GM12878 (cell line): ENCODE data around the gene CCIN. TPM values are rescaled to one million over a fixed set of nuclear protein-coding genes. Genes with fewer than 3 reads are reported as not detected.

Experiments used
- ATAC-seq: fragments of 200-7000 bp; cut with Tn5 transposase; 3 replicates; pipeline ENCODE4 v1.9.1; 2020; ENCODE audit warnings: mild to moderate bottlenecking, moderate library complexity
- BruUV-seq: library from RNA; stranded (reverse); fragments of 400-500 nt; replicated peaks from 2 replicates; lab custom pipeline; 2021; lab: Mats Ljungman, UMichigan
- CTCF ChIA-PET: fragments of 300-600 bp; sonication (Branson Sonifier 250); formaldehyde crosslinking; extraction: SDS; loops from one replicate; lab custom pipeline; 2021; ENCODE audit warnings: inconsistent platforms; lab: Yijun Ruan, JAX
- POLR2A ChIA-PET: fragments of 350-600 bp; formaldehyde crosslinking; extraction: SDS; loops from one replicate; lab custom pipeline; 2021; ENCODE audit warnings: inconsistent platforms; lab: Charles Lee
- RAD21 ChIA-PET: fragments of 300-600 bp; sonication (Branson Sonifier 250); formaldehyde crosslinking; loops from one replicate; lab custom pipeline; 2023; ENCODE audit warnings: antibody characterized with exemption; ENCODE audit not compliant: unreplicated experiment; lab: Charles Lee
- SMC1A ChIA-PET: fragments of 300-600 bp; sonication (Branson Sonifier 250); formaldehyde crosslinking; loops from one replicate; lab custom pipeline; 2023; ENCODE audit not compliant: unreplicated experiment, uncharacterized antibody; lab: Charles Lee
- DNase-seq: peaks from one replicate; pipeline ENCODE4 v3.0.0-alpha.2; 2011; ENCODE audit warnings: low read depth, low spot score
- FAIRE-seq: peaks from 3 replicates; lab custom pipeline; 2011; peaks lifted over from hg19 to GRCh38; lab: Jason Lieb, UNC
- H2AFZ ChIP-seq: 2 replicates; pipeline ENCODE4 v1.6.0; 2011; ENCODE audit warnings: low read depth, low read length, control low read depth; ENCODE audit not compliant: control insufficient read depth
- H3K27ac ChIP-seq: 2 replicates; pipeline ENCODE4 v1.5.1; 2011; ENCODE audit warnings: control low read depth; ENCODE audit not compliant: control insufficient read depth, insufficient read depth
- H3K27me3 ChIP-seq, 2 experiments: replicated peaks in 1 of 2; 2 replicates each; pipeline versions ENCODE4 v1.6.0 to v1.6.1; 2011; ENCODE audit warnings: low read length in 1 of 2; ENCODE audit not compliant: control insufficient read depth in 2 of 2, insufficient read depth in 2 of 2
- H3K36me3 ChIP-seq, 2 experiments: 2 replicates each; pipeline ENCODE4 v1.5.1; 2011; ENCODE audit warnings: low read length in 1 of 2; ENCODE audit not compliant: control insufficient read depth in 2 of 2, insufficient read depth in 2 of 2
- H3K4me1 ChIP-seq: 2 replicates; pipeline ENCODE4 v1.6.1; 2011; ENCODE audit warnings: mild to moderate bottlenecking, low read length, moderate library complexity, mixed read lengths; ENCODE audit not compliant: control insufficient read depth, insufficient read depth
- H3K4me2 ChIP-seq: 2 replicates; pipeline ENCODE4 v1.6.0; 2011; ENCODE audit warnings: control low read depth; ENCODE audit not compliant: control insufficient read depth, insufficient read depth
- H3K4me3 ChIP-seq: fragments of 200-600 bp; sonication (generic); 2 replicates; pipeline ENCODE4 v1.5.1; 2016
- H3K79me2 ChIP-seq: 2 replicates; pipeline ENCODE4 v1.6.0; 2011; ENCODE audit warnings: low read length; ENCODE audit not compliant: control insufficient read depth, insufficient read depth
- H3K9ac ChIP-seq: 2 replicates; pipeline ENCODE4 v1.8.0; 2011; ENCODE audit warnings: low read length, control low read depth, mixed read lengths; ENCODE audit not compliant: control insufficient read depth, insufficient read depth
- H3K9me3 ChIP-seq: replicated peaks from 3 replicates; pipeline ENCODE4 v1.5.1; 2011; ENCODE audit warnings: mild to moderate bottlenecking, low read length; ENCODE audit not compliant: control insufficient read depth, insufficient read depth
- H4K20me1 ChIP-seq: 2 replicates; pipeline ENCODE4 v1.6.0; 2011; ENCODE audit not compliant: control insufficient read depth, insufficient read depth
- BHLHE40 ChIP-seq, 2 experiments: fragments of 450-650 bp in 1 of 2; IDR thresholded peaks; 2 replicates each; pipeline ENCODE4 v1.6.1; 2011 to 2017; ENCODE audit warnings: low read depth in 2 of 2, borderline replicate concordance in 1 of 2, improper control_type of control experiment in 1 of 2, low read length in 1 of 2, mild to moderate bottlenecking in 1 of 2
- ETV6 ChIP-seq, 2 experiments: fragments of 450-650 bp in 1 of 2; IDR thresholded peaks in 1 of 2; conservative IDR thresholded peaks in 1 of 2; 2 replicates each; pipeline ENCODE4 v1.6.1; 2014; ENCODE audit warnings: antibody characterized with exemption in 1 of 2, borderline replicate concordance in 1 of 2, low read depth in 1 of 2, mild to moderate bottlenecking in 1 of 2, moderate library complexity in 1 of 2
- HCFC1 ChIP-seq: fragments of 150-350 bp; IDR thresholded peaks from 2 replicates; pipeline ENCODE4 v1.6.1; 2014; ENCODE audit warnings: low read length
- IRF4 ChIP-seq: IDR thresholded peaks from 2 replicates; pipeline ENCODE4 v1.6.1; 2011; ENCODE audit warnings: low read depth, low read length
- KDM1A ChIP-seq: fragments of 200-600 bp; sonication (generic); IDR thresholded peaks from 2 replicates; pipeline ENCODE4 v1.6.1; 2016; ENCODE audit warnings: borderline replicate concordance
- RCOR1 ChIP-seq: conservative IDR thresholded peaks from 2 replicates; pipeline ENCODE4 v1.6.1; 2012; ENCODE audit warnings: low read depth, low read length, improper control_type of control experiment
- RELA ChIP-seq: fragments of 450-650 bp; IDR thresholded peaks from 2 replicates; pipeline ENCODE4 v1.8.0; 2014; ENCODE audit warnings: borderline replicate concordance; ENCODE audit not compliant: partially characterized antibody
- SIX5 ChIP-seq: IDR thresholded peaks from 2 replicates; pipeline ENCODE4 v1.6.1; 2011; ENCODE audit warnings: mild to moderate bottlenecking, low read depth, low read length, moderate library complexity; ENCODE audit not compliant: severe bottlenecking
- SMC3 ChIP-seq: IDR thresholded peaks from 2 replicates; pipeline ENCODE4 v1.6.1; 2011; ENCODE audit warnings: low read length, improper control_type of control experiment, borderline replicate concordance
- STAT3 ChIP-seq: IDR thresholded peaks from 2 replicates; pipeline ENCODE4 v1.6.1; 2011; ENCODE audit warnings: low read depth, low read length, improper control_type of control experiment
- TARDBP ChIP-seq: IDR thresholded peaks from 2 replicates; pipeline ENCODE4 v1.6.1; 2016; ENCODE audit warnings: borderline replicate concordance
- in situ Hi-C: fragments of 300-500 bp; cut with MboI; formaldehyde crosslinking; loops from 9 replicates; pipeline ENCODE4 v1.14.3; 2018; ENCODE audit warnings: mixed read lengths
- intact Hi-C: fragments of 100-400 bp; cut with micrococcal nuclease; formaldehyde crosslinking; loops from one replicate; pipeline ENCODE4 v1.14.2; 2022; ENCODE audit not compliant: unreplicated experiment
- polyA plus RNA-seq, 11 experiments: library from polyadenylated mRNA; depleted of rRNA in 4 of 11; unstranded in 6 of 11; stranded (reverse) in 5 of 11; fragments of >200 nt; fragmentation: Nextera tagmentation in 4 of 11; fragmentation: Illumina TruSeq in 1 of 11; extraction: Ambion mirVana in 4 of 11; extraction: Trizol in 1 of 11; gene quantifications; 1 replicate in 1 of 11; 2 replicates in 10 of 11; pipeline versions ENCODE4 v1.2.1 to v1.2.3, GENCODE V29; 2011 to 2016; ENCODE audit warnings: inconsistent platforms in 2 of 11, missing spikeins in 2 of 11, low read depth in 1 of 11
- total RNA-seq, 4 experiments: library from RNA; depleted of rRNA in 3 of 4; stranded (reverse); fragments of >200 nt in 3 of 4; fragmentation: Illumina TruSeq in 1 of 4; extraction: Trizol in 1 of 4; gene quantifications; 2 replicates each; pipeline versions ENCODE4 v1.2.1 to v1.2.3, GENCODE V29; 2013 to 2021

The CCIN gene
- total and polyA plus RNA-seq, 10 of the 15 experiments (the other 5 are each of a cell fraction or from before 2014, with no cell fraction given): not detected

GRCh38 chr9:36214571-36214970 is 45.4 kb downstream of the CCIN start:
- CTCF ChIA-PET: no interaction called here
- H3K9ac ChIP-seq: no peak overlapping the region
- H3K4me3 ChIP-seq: no peak overlapping the region
- peaks cover 17 to 45% of the 10 kb centered on the region in 2 experiments for H3K36me3 ChIP-seq
- no peaks in the 10 kb centered on the region for H3K79me2 ChIP-seq
- H3K4me1 ChIP-seq: no peaks in the 10 kb centered on the region
- no peak for TF ChIP-seq RCOR1
- TF ChIP-seq RELA: no peak
- TF ChIP-seq HCFC1: no peak
- TF ChIP-seq KDM1A: no peak
- no peak for TF ChIP-seq SIX5
- TF ChIP-seq TARDBP: no peak
- TF ChIP-seq STAT3: no peak
- TF ChIP-seq ETV6 (conservative IDR thresholded peaks at IDR 0.05 in 1 of 2, IDR thresholded peaks at IDR 0.05 in 1 of 2; ENCODE audit: borderline replicate concordance in 1 of 2, low read depth in 1 of 2): no peak
- no peak for TF ChIP-seq SMC3
- TF ChIP-seq IRF4: no peak
- TF ChIP-seq BHLHE40 (IDR thresholded peaks at IDR 0.05; ENCODE audit: borderline replicate concordance in 1 of 2, low read depth in 2 of 2, low read length in 1 of 2): no peak
- RAD21 ChIA-PET: no interaction called here
- in situ Hi-C loops: no loop called here
- H4K20me1 ChIP-seq: peaks cover 8% of the 10 kb centered on the region; the same call in 1 of the 2 replicates
- no peaks in the 10 kb centered on the region for H3K9me3 ChIP-seq
- ATAC-seq (no peak), FAIRE-seq (no peak), DNase-seq (no peak)
- H2AFZ ChIP-seq: no peak overlapping the region
- intact Hi-C loops: no loop called here
- BruUV-seq: no TSS peak
- no peak overlapping the region for H3K27ac ChIP-seq
- H3K27me3 ChIP-seq: no peaks in the 10 kb centered on the region
- SMC1A ChIA-PET: no interaction called here
- no peak overlapping the region for H3K4me2 ChIP-seq
- POLR2A ChIA-PET: no interaction called here
